ENCODE results near the gene TATDN2.

Gene TATDN2

DNA sequence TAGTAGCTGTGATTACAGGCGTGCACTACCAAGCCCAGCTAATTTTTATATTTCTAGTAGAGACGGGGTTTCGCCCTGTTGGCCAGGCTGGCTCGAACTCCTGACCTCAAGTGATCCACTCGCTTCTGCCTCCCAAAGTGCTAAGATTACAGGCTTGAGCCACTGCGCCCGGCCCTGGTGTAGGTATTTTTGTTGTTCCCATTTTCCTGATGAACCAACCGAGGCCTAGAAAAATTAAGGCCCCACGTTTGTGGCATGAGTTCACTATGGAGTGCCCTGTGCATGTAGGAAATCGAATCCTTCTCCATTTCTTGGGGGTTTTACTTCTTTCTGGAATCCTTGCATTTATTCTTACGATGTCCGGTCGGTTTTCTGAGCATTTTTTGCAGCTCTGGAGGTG lies 14.3 kb upstream of the TATDN2 start:
- Histone ChIP-seq H2BK5ac (ENCODE audit: low read depth, low read length, poor library complexity, severe bottlenecking) (no peak overlapping the region), H3K4me3 (ENCODE audit: insufficient read depth in 1 of 2, low read depth in 1 of 2, low read length in 2 of 2) (no peak overlapping the region), H3K4ac (ENCODE audit: low read depth in 1 of 2, low read length in 2 of 2) (no peak overlapping the region), H3K23ac (ENCODE audit: low read length in 2 of 2) (no peak overlapping the region), H2BK15ac (ENCODE audit: low read depth, poor library complexity, severe bottlenecking) (no peak overlapping the region), H4K8ac (ENCODE audit: low read length) (no peak overlapping the region), H3K4me1 (ENCODE audit: control insufficient read depth, insufficient read depth, low read depth, low read length) (no peaks in the 10 kb centered on the region), H4K91ac (ENCODE audit: low read length) (no peak overlapping the region), H3K27me3 (ENCODE audit: control insufficient read depth in 1 of 2, insufficient read depth in 1 of 2, low read length in 2 of 2) (no peaks in the 10 kb centered on the region), H2AK5ac (ENCODE audit: low read length, severe bottlenecking) (no peak overlapping the region), H3K79me1 (replicated peaks; ENCODE audit: low read length, poor library complexity, severe bottlenecking) (no peaks in the 10 kb centered on the region), H2AFZ (ENCODE audit: low read depth, low read length) (no peak overlapping the region), H2BK12ac (ENCODE audit: low read length in 2 of 2) (no peak overlapping the region), H3K9ac (ENCODE audit: low read length) (no peak overlapping the region), H3K36me3 (ENCODE audit: control insufficient read depth in 1 of 2, insufficient read depth in 2 of 2, low read depth in 1 of 2, low read length in 2 of 2) (peaks cover 30 to 82% of the 10 kb centered on the region in 2 experiments), H3K14ac (ENCODE audit: low read length in 2 of 2) (no peak overlapping the region), H3K27ac (ENCODE audit: low read length, poor library complexity, severe bottlenecking) (no peak overlapping the region), H3K18ac (ENCODE audit: low read depth in 1 of 2, low read length in 2 of 2) (no peak overlapping the region), H3K4me2 (ENCODE audit: low read length, poor library complexity, severe bottlenecking) (no peak overlapping the region), H3K9me3 (ENCODE audit: control insufficient read depth, low read length) (no peaks in the 10 kb centered on the region), H2BK120ac (ENCODE audit: low read depth, low read length) (no peak overlapping the region)
- 96% methylated on average over 13 of the region's 13 CpGs for WGBS
- DNase-seq: no peak

DNA sequence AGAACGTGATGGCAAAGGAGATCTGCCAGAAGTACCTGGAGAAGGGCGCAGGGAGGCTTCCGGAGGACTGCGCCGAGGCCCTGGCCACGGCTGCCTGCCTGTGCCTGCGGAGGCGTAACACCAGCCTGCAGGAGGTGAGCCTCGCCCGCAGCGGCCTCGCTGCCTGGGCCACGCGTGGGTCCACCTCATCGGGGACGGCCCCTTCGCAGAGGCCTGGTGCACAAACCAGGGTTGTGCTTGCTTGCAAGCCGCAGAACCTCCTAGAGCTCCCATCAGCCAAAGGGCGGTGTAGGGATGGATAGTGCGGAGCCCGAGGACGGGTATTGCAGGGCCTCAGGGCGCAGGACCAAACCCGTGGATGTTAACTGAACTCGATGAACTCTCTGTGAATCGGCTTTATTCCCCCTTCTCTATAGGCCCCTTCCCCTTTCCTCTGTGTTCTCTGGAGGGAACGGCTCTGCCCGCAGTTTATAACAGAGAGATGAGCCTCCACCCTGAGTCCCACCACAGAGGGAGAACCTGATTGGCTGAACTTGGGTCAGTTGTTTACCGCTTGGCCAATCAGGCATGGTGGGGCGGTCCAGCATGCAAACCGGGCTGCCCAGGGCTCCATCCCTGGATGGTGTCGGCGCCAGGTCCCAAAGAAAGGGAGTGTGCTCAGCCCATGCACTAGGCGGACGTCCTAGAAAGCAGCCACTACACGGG lies 13.6 kb upstream of the TATDN2 start:
- Histone ChIP-seq H3K27me3 (ENCODE audit: control insufficient read depth in 1 of 2, insufficient read depth in 1 of 2, low read length in 2 of 2) (no peaks in the 10 kb centered on the region), H4K91ac (ENCODE audit: low read length) (no peak overlapping the region), H2BK120ac (ENCODE audit: low read depth, low read length) (no peak overlapping the region), H3K79me1 (replicated peaks; ENCODE audit: low read length, poor library complexity, severe bottlenecking) (no peaks in the 10 kb centered on the region), H2AK5ac (ENCODE audit: low read length, severe bottlenecking) (no peak overlapping the region), H3K18ac (ENCODE audit: low read depth in 1 of 2, low read length in 2 of 2) (no peak overlapping the region), H3K9me3 (ENCODE audit: control insufficient read depth, low read length) (no peaks in the 10 kb centered on the region), H3K4me3 (ENCODE audit: insufficient read depth in 1 of 2, low read depth in 1 of 2, low read length in 2 of 2) (no peak overlapping the region), H2AFZ (ENCODE audit: low read depth, low read length) (no peak overlapping the region), H2BK5ac (ENCODE audit: low read depth, low read length, poor library complexity, severe bottlenecking) (no peak overlapping the region), H3K14ac (ENCODE audit: low read length in 2 of 2) (no peak overlapping the region), H2BK15ac (ENCODE audit: low read depth, poor library complexity, severe bottlenecking) (no peak overlapping the region), H3K27ac (ENCODE audit: low read length, poor library complexity, severe bottlenecking) (no peak overlapping the region), H2BK12ac (ENCODE audit: low read length in 2 of 2) (no peak overlapping the region), H3K4me2 (ENCODE audit: low read length, poor library complexity, severe bottlenecking) (no peak overlapping the region), H3K4ac (ENCODE audit: low read depth in 1 of 2, low read length in 2 of 2) (no peak overlapping the region), H4K8ac (ENCODE audit: low read length) (no peak overlapping the region), H3K9ac (ENCODE audit: low read length) (no peak overlapping the region), H3K4me1 (ENCODE audit: control insufficient read depth, insufficient read depth, low read depth, low read length) (no peaks in the 10 kb centered on the region), H3K23ac (ENCODE audit: low read length in 2 of 2) (no peak overlapping the region), H3K36me3 (ENCODE audit: control insufficient read depth in 1 of 2, insufficient read depth in 2 of 2, low read depth in 1 of 2, low read length in 2 of 2) (peaks cover 31 to 80% of the 10 kb centered on the region in 2 experiments)
- DNase-seq: no peak
- 96% methylated on average over 36 of the region's 36 CpGs for WGBS

- WGBS: 78% methylated on average over 6 of the region's 6 CpGs
- Histone ChIP-seq H3K23ac (ENCODE audit: low read length in 2 of 2) (no peak overlapping the region), H2BK15ac (ENCODE audit: low read depth, poor library complexity, severe bottlenecking) (no peak overlapping the region), H3K9me3 (ENCODE audit: control insufficient read depth, low read length) (no peaks in the 10 kb centered on the region), H3K9ac (ENCODE audit: low read length) (no peak overlapping the region), H2BK120ac (ENCODE audit: low read depth, low read length) (no peak overlapping the region), H3K4me3 (ENCODE audit: insufficient read depth in 1 of 2, low read depth in 1 of 2, low read length in 2 of 2) (no peak overlapping the region), H2AK5ac (ENCODE audit: low read length, severe bottlenecking) (no peak overlapping the region), H2BK5ac (ENCODE audit: low read depth, low read length, poor library complexity, severe bottlenecking) (no peak overlapping the region), H3K4me2 (ENCODE audit: low read length, poor library complexity, severe bottlenecking) (no peak overlapping the region), H3K4ac (ENCODE audit: low read depth in 1 of 2, low read length in 2 of 2) (no peak overlapping the region), H3K79me1 (replicated peaks; ENCODE audit: low read length, poor library complexity, severe bottlenecking) (no peaks in the 10 kb centered on the region), H4K8ac (ENCODE audit: low read length) (no peak overlapping the region), H3K14ac (ENCODE audit: low read length in 2 of 2) (no peak overlapping the region), H3K18ac (ENCODE audit: low read depth in 1 of 2, low read length in 2 of 2) (no peak overlapping the region), H4K91ac (ENCODE audit: low read length) (no peak overlapping the region), H3K27me3 (ENCODE audit: control insufficient read depth in 1 of 2, insufficient read depth in 1 of 2, low read length in 2 of 2) (no peaks in the 10 kb centered on the region), H2BK12ac (ENCODE audit: low read length in 2 of 2) (no peak overlapping the region), H3K27ac (ENCODE audit: low read length, poor library complexity, severe bottlenecking) (no peak overlapping the region), H2AFZ (ENCODE audit: low read depth, low read length) (no peak overlapping the region), H3K36me3 (ENCODE audit: control insufficient read depth in 1 of 2, insufficient read depth in 2 of 2, low read depth in 1 of 2, low read length in 2 of 2) (peaks cover 31 to 72% of the 10 kb centered on the region in 2 experiments), H3K4me1 (ENCODE audit: control insufficient read depth, insufficient read depth, low read depth, low read length) (no peaks in the 10 kb centered on the region)
- DNase-seq: no peak
These were observed 12.7 kb upstream of the TATDN2 start for GRCh38 chr3:10235551-10235950.

GRCh38 chr3:10238345-10239183 lies 9.7 kb upstream of the TATDN2 start:
- no peak overlapping the region for H3K23ac ChIP-seq (ENCODE audit: low read length in 2 of 2)
- no peak overlapping the region for H2AK5ac ChIP-seq (ENCODE audit: low read length, severe bottlenecking)
- H3K79me1 ChIP-seq (replicated peaks; ENCODE audit: low read length, poor library complexity, severe bottlenecking): no peaks in the 10 kb centered on the region
- 90% methylated on average over 15 of the region's 15 CpGs for WGBS
- peaks cover 2% of the 10 kb centered on the region for H3K9me3 ChIP-seq (ENCODE audit: control insufficient read depth, low read length)
- H3K4me3 ChIP-seq (ENCODE audit: insufficient read depth in 1 of 2, low read depth in 1 of 2, low read length in 2 of 2): no peak overlapping the region
- no peak overlapping the region for H3K14ac ChIP-seq (ENCODE audit: low read length in 2 of 2)
- H2AFZ ChIP-seq (ENCODE audit: low read depth, low read length): no peak overlapping the region
- H2BK15ac ChIP-seq (ENCODE audit: low read depth, poor library complexity, severe bottlenecking): no peak overlapping the region
- no peak for DNase-seq
- H2BK120ac ChIP-seq (ENCODE audit: low read depth, low read length): no peak overlapping the region
- no peak overlapping the region for H3K9ac ChIP-seq (ENCODE audit: low read length)
- H4K8ac ChIP-seq (ENCODE audit: low read length): peak overlapping the region; percentile 16
- H2BK12ac ChIP-seq (ENCODE audit: low read length in 2 of 2): peak overlapping the region in 1 of 2 experiments; percentile 21
- H4K91ac ChIP-seq (ENCODE audit: low read length): no peak overlapping the region
- H2BK5ac ChIP-seq (ENCODE audit: low read depth, low read length, poor library complexity, severe bottlenecking): no peak overlapping the region
- H3K36me3 ChIP-seq (ENCODE audit: control insufficient read depth in 1 of 2, insufficient read depth in 2 of 2, low read depth in 1 of 2, low read length in 2 of 2): peaks cover 31 to 79% of the 10 kb centered on the region in 2 experiments
- no peak overlapping the region for H3K18ac ChIP-seq (ENCODE audit: low read depth in 1 of 2, low read length in 2 of 2)
- H3K4me1 ChIP-seq (ENCODE audit: control insufficient read depth, insufficient read depth, low read depth, low read length): peaks cover 2% of the 10 kb centered on the region
- no peaks in the 10 kb centered on the region for H3K27me3 ChIP-seq (ENCODE audit: control insufficient read depth in 1 of 2, insufficient read depth in 1 of 2, low read length in 2 of 2)
- no peak overlapping the region for H3K4me2 ChIP-seq (ENCODE audit: low read length, poor library complexity, severe bottlenecking)
- no peak overlapping the region for H3K4ac ChIP-seq (ENCODE audit: low read depth in 1 of 2, low read length in 2 of 2)
- H3K27ac ChIP-seq (ENCODE audit: low read length, poor library complexity, severe bottlenecking): no peak overlapping the region
